OCI-LY3 (cell line): ENCODE results near the gene MINDY4B.

Experiments
- H2AFZ ChIP-seq: fragments of 200-600, 300-600 bp; shearing (Covaris generic); 2 replicates; pipeline ENCODE4 v1.6.0; 2014; ENCODE audit warnings: antibody characterized with exemption, low read depth, low read length
- H3K27ac ChIP-seq: fragments of 200-600, 300-600 bp; sonication (generic); 2 replicates; pipeline ENCODE4 v1.5.1; 2014; ENCODE audit warnings: mild to moderate bottlenecking, low read length, moderate library complexity, mixed read lengths
- H3K27me3 ChIP-seq: fragments of 200-600, 300-600 bp; sonication (generic); 2 replicates; pipeline ENCODE4 v1.6.1; 2014; ENCODE audit warnings: low read depth, low read length, mixed read lengths
- H3K36me3 ChIP-seq: fragments of 200-600, 300-600 bp; sonication (generic); replicated peaks from 2 replicates; pipeline ENCODE3; 2014; ENCODE audit warnings: low read depth, low read length, mixed read lengths
- H3K4me1 ChIP-seq: fragments of 300-600, 200-600 bp; sonication (generic); 2 replicates; pipeline ENCODE4 v1.6.1; 2014; ENCODE audit warnings: low read length, mixed read lengths
- H3K4me2 ChIP-seq: fragments of 200-600, 300-600 bp; sonication (generic); 2 replicates; pipeline ENCODE4 v1.6.1; 2014; ENCODE audit warnings: low read length, mixed read lengths
- H3K4me3 ChIP-seq: fragments of 300-600, 200-600 bp; sonication (generic); 2 replicates; pipeline ENCODE4 v1.5.1; 2014; ENCODE audit warnings: antibody characterized with exemption, mild to moderate bottlenecking, low read length, moderate library complexity
- H3K79me2 ChIP-seq: fragments of 300-600, 200-600 bp; shearing (Covaris generic); 2 replicates; pipeline ENCODE4 v1.6.1; 2014; ENCODE audit warnings: mild to moderate bottlenecking, low read length, mixed read lengths
- H3K9ac ChIP-seq: fragments of 300-600, 200-600 bp; shearing (Covaris generic); 2 replicates; pipeline ENCODE4 v1.6.0; 2014; ENCODE audit warnings: mild to moderate bottlenecking, low read length, moderate library complexity
- H3K9me3 ChIP-seq: fragments of 200-600, 300-600 bp; shearing (Covaris generic); 2 replicates; pipeline ENCODE4 v1.6.1; 2014; ENCODE audit warnings: low read length, mixed read lengths; ENCODE audit not compliant: insufficient read depth
- H4K20me1 ChIP-seq: fragments of 200-600, 300-600 bp; sonication (generic); 2 replicates; pipeline ENCODE4 v1.6.1; 2016; ENCODE audit warnings: low read length, mixed read lengths; ENCODE audit not compliant: insufficient read depth
- CTCF ChIP-seq: fragments of 200-600, 300-600 bp; sonication (generic); IDR thresholded peaks from 2 replicates; pipeline ENCODE4 v1.5.1; 2014; ENCODE audit warnings: antibody characterized with exemption, low read length, low read depth
- EZH2phosphoT487 ChIP-seq: fragments of 200-600 bp; shearing (Covaris generic); IDR thresholded peaks from 2 replicates; pipeline ENCODE4 v1.6.1; 2018; ENCODE audit warnings: antibody characterized with exemption, mixed run types, low read depth

The MINDY4B gene

GRCh38 chr3:150897592-150897991, 7.6 kb downstream of the MINDY4B start:
- Histone ChIP-seq H3K4me3 (no peak overlapping the region), H3K4me1 (no peaks in the 10 kb centered on the region), H3K27me3 (peaks cover 20% of the 10 kb centered on the region), H2AFZ (no peak overlapping the region), H3K27ac (no peak overlapping the region), H3K4me2 (no peak overlapping the region), H3K79me2 (no peaks in the 10 kb centered on the region), H4K20me1 (no peaks in the 10 kb centered on the region), H3K9me3 (no peaks in the 10 kb centered on the region), H3K9ac (no peak overlapping the region), H3K36me3 (no peaks in the 10 kb centered on the region)
- no peak for TF ChIP-seq EZH2phosphoT487
- TF ChIP-seq CTCF, result no peak

GRCh38 chr3:150890831-150891230, 14.4 kb downstream of the MINDY4B start:
- Histone ChIP-seq H3K4me3 (no peak overlapping the region), H4K20me1 (no peaks in the 10 kb centered on the region), H3K36me3 (no peaks in the 10 kb centered on the region), H3K27ac (no peak overlapping the region), H3K79me2 (no peaks in the 10 kb centered on the region), H3K4me1 (no peaks in the 10 kb centered on the region; the same call in 1 of the 2 replicates), H3K27me3 (peaks cover 5% of the 10 kb centered on the region; the same call in 1 of the 2 replicates), H2AFZ (no peak overlapping the region), H3K9me3 (no peaks in the 10 kb centered on the region), H3K4me2 (no peak overlapping the region), H3K9ac (no peak overlapping the region)
- TF ChIP-seq CTCF (no peak), EZH2phosphoT487 (no peak)

GRCh38 chr3:150890295-150890694, 14.9 kb downstream of the MINDY4B start:
- TF ChIP-seq EZH2phosphoT487, result no peak
- no peak for TF ChIP-seq CTCF

GRCh38 chr3:150889106-150889505, 16.1 kb downstream of the MINDY4B start:
- no peaks in the 10 kb centered on the region for H4K20me1 ChIP-seq
- no peaks in the 10 kb centered on the region; the same call in 1 of the 2 replicates for H3K4me1 ChIP-seq
- H3K79me2 ChIP-seq, result no peaks in the 10 kb centered on the region
- no peaks in the 10 kb centered on the region for H3K36me3 ChIP-seq
- H3K4me3 ChIP-seq, result no peak overlapping the region
- no peak overlapping the region for H3K4me2 ChIP-seq
- H2AFZ ChIP-seq, result no peak overlapping the region
- no peaks in the 10 kb centered on the region for H3K9me3 ChIP-seq
- peaks cover 7% of the 10 kb centered on the region; the same call in 1 of the 2 replicates for H3K27me3 ChIP-seq
- no peak for TF ChIP-seq CTCF
- no peak for TF ChIP-seq EZH2phosphoT487
- H3K9ac ChIP-seq, result no peak overlapping the region
- no peak overlapping the region for H3K27ac ChIP-seq

More at GRCh38 chr3:150890295-150890694, 14.9 kb downstream of the MINDY4B start:
- no peak overlapping the region for H3K27ac ChIP-seq
- H3K4me3 ChIP-seq, result no peak overlapping the region
- no peaks in the 10 kb centered on the region for H4K20me1 ChIP-seq
- no peak overlapping the region for H2AFZ ChIP-seq
- peaks cover 8% of the 10 kb centered on the region; the same call in 1 of the 2 replicates for H3K27me3 ChIP-seq
- H3K4me2 ChIP-seq, result no peak overlapping the region
- no peaks in the 10 kb centered on the region for H3K36me3 ChIP-seq
- no peaks in the 10 kb centered on the region for H3K79me2 ChIP-seq
- no peaks in the 10 kb centered on the region for H3K9me3 ChIP-seq
- no peak overlapping the region for H3K9ac ChIP-seq
- H3K4me1 ChIP-seq, result no peaks in the 10 kb centered on the region; the same call in 1 of the 2 replicates
